GM21529 (cell line): ENCODE data around the gene PTPRM.

Experiments
- ATAC-seq: cut with Tn5 transposase; IDR thresholded peaks from one replicate; pipeline ENCODE4 v1.9.1; 2021; ENCODE audit not compliant: unreplicated experiment

The PTPRM gene

GRCh38 chr18:8197499-8197898 lies 630.4 kb downstream of the PTPRM start:
- no peak for ATAC-seq

- no peak for ATAC-seq
Observed at GRCh38 chr18:8207996-8208395, 640.9 kb downstream of the PTPRM start.

DNA sequence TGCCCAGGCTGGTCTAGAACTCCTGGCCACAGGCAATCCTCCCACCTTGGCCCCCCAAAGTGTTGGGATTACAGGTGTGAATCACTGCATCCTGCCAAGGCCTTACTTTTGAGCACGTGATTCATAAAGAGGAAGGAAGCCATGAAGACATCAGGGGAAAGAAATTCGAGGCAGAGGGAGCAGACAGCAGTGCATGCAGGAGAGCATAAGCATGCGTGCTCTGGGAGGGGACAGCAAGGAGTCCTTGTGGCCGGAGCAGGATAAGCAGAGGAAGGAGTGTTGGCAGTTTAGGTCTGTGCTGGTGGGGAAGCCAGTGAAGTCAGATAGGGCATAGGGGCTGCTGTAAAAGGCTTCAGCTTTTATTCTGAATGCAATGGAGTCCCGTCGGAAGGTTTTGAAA lies 641.6 kb downstream of the PTPRM start:
- ATAC-seq, result no peak

- ATAC-seq, result no peak
Observed at GRCh38 chr18:8212896-8213780, 646.0 kb downstream of the PTPRM start.

GRCh38 chr18:8215741-8216140 lies 648.6 kb downstream of the PTPRM start:
- no peak for ATAC-seq

DNA sequence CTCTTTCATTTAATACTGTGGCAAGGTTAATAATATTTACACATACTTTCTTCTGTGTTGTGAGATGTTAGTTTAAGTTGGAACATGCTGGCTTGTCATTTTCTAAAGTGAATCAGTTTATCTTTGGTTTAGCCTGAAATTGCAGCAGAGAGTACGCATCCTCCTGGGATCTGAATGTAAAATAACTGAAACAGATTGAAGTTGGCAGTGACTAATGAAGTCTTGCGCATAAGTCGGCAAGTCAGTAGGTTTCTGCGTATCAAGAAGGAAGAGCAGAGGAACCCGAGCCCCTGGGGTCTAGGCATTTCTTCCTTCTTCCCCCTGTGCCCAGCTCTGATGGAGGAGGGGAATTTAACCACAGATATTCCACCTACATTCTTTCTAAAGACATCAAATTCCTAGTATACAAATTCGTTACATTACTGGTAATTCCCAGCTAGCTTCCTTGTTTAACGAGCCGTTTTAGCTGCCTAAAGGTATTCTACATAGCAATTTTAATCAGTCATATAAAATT lies 650.0 kb downstream of the PTPRM start:
- no peak for ATAC-seq

- no peak for ATAC-seq
Observed at GRCh38 chr18:8218197-8218596, 651.1 kb downstream of the PTPRM start.

- no peak for ATAC-seq
Observed at GRCh38 chr18:8221452-8221851, 654.3 kb downstream of the PTPRM start.

DNA sequence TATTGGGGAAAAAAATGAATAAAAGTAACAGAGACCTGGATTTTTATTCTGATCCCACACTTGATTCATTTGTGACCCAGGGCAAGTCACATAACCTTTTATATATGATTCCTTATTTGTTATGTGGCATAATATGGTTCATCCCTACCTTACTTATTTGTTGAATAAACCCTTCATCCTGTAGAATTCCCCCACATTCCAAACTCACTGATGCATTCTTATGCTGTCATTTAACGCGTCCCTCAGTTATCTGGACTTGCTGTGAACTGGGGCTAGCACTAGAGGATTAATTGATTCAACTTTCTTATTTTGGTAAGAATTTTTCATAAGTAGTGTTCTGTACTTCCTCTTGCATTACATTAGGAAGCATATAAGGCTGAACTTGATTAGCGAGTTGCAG lies 657.5 kb downstream of the PTPRM start:
- ATAC-seq, result no peak

DNA sequence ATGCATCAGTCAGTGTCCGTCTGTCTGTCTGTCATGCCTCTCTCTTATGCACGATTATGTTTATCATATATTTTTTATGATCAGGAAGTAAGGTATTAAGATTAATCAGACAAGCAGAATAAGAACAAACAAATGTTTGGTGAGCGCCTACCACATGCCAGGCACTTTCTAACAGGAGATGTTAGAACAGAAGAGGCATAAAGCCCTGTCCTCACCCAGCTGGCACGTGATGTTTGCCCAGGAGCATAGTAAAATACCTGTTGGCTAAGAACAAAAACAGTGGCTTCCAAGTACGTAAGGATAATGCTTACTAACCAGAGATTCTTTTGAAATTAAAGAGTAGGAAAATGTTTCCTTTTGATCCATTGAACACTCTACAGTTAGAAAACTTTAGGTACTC lies 661.9 kb downstream of the PTPRM start:
- no peak for ATAC-seq

DNA sequence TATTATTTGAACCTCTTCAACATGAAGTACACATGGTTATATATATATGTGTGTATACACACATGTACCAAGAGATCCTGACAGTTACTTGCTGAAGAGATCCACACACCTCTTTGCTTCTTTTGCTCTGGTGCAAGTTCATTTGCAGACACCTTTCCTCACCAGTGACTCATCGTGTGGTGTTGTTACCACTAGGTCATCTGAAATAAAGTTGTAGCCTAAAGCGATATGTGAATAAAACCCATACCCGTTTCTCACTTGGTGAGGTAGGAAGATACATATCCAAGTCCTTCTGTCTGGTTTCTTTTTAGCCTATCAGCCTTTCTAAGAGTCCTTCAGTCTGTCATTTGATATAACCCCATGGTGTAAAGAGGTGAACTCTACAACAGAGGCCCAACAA lies 662.7 kb downstream of the PTPRM start:
- no peak for ATAC-seq

GRCh38 chr18:8231316-8231715 lies 664.2 kb downstream of the PTPRM start:
- no peak for ATAC-seq

GRCh38 chr18:8232791-8233190 lies 665.7 kb downstream of the PTPRM start:
- ATAC-seq, result no peak

DNA sequence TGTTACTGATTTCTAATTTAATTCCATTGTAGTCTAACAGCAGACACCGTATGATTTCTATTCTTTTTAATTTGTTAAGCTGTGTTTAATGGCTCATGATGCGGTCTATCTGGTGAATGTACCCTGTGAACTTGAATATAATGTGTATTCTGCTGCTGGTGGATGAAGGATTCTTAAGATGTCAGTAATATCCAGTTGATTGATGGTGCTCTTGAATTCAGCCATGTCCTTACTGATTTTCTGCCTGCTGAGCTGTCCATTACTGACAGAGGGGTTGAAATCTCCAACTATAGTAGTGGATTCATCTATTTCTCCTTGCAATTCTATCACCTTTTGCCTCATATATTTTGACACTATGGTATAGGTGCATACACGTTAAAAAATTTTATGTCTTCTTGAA lies 668.8 kb downstream of the PTPRM start:
- ATAC-seq, result no peak

GRCh38 chr18:8238507-8238906 lies 671.4 kb downstream of the PTPRM start:
- no peak for ATAC-seq

DNA sequence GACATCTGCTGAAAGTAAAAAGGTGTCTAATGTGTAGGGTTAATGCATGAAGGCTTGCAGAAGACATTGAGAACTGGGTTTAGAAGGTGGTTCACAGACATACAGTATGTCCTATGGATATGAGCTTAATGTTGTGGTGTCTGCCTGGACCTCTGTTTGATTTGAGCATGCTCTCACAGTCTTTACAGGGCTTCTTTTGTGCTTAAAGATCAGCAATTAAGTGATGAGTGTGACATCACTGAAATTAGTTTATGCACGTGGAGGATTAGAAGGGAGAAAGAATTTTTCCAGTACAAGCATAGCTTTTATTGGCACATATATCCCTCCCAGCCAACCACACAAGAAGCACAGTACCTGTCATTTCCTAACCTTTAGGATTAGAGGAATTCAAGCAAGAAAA lies 674.6 kb downstream of the PTPRM start:
- no peak for ATAC-seq

DNA sequence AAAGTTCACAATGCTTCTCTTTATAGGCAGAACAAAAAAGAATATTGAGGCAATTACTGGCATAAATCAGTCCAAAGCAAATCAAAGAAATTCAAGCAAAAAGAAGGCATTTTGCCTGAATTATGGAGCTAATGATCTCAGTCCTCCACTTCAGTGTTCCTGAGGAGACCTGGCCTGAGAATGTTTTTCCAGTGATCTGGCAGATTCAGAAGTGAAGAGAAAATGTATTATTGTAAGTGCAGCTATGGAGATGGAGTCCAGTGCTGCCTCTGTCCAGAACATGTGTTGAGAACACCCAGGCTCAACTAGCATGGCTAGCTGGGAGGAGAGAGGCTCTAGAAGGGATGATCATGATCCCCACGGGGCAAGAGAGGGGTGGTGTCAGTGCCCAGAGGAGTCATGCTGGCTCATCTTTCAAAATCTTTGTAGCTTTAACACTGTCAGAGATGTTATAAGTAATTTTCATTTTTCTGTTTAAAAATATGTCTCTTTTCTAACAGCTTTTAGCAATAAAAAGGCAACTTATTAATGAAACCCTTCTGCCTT lies 675.1 kb downstream of the PTPRM start:
- no peak for ATAC-seq

GRCh38 chr18:8247700-8248099 lies 680.6 kb downstream of the PTPRM start:
- ATAC-seq, result no peak

DNA sequence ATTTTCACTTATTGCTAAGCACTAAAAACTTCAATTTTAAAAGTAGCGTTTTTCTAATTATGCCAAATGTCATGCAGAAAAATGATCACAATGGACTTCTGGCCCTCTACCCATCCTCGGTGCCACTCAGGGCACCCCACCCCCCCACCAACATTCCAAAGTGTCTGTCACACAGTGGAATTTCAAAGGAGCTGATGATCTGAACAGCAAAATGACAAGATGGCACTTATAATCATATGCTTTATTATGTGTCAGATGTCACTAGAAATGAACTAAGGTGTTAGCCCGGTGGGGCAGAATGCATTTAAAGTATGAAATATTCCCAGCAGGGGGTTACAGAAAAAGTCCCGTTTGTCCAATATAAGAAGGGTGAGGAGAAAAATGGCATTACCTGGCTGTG lies 681.5 kb downstream of the PTPRM start:
- ATAC-seq, result no peak

GRCh38 chr18:8249811-8250210 lies 682.7 kb downstream of the PTPRM start:
- ATAC-seq, result no peak

- no peak for ATAC-seq
Observed at GRCh38 chr18:8252371-8252770, 685.3 kb downstream of the PTPRM start.

GRCh38 chr18:8253944-8254343 lies 686.8 kb downstream of the PTPRM start:
- no peak for ATAC-seq

GRCh38 chr18:8254654-8255053 lies 687.5 kb downstream of the PTPRM start:
- ATAC-seq, result no peak
